ENCODE measurements around the gene SUMO3.

GRCh38 chr21:44817506-44817880, 369 bp downstream of the SUMO3 start:
- TF ChIP-seq POLR2AphosphoS5 (IDR thresholded peaks at IDR 0.05) (no peak), CTCF (IDR thresholded peaks at IDR 0.05) (no peak)

Data from suprapubic skin (tissue), 3 donors.